RPMI7951 (cell line): ENCODE results near the gene GLTPD2. TPM values are rescaled to one million over a fixed set of nuclear protein-coding genes. Genes with fewer than 3 reads are reported as not detected.
A peak's percentile ranks its signal among the peaks of the same experiment; 100 is the strongest.

Experiments used
- DNase-seq: peaks from one replicate; pipeline ENCODE4 v3.0.0-alpha.2; 2012; ENCODE audit warnings: low read depth
- total RNA-seq: library from RNA; depleted of rRNA; stranded (reverse); fragments of >200 nt; shearing (Covaris generic); gene quantifications from 2 replicates; pipeline ENCODE4 v1.2.3, GENCODE V29; 2014

GLTPD2 gene
- total RNA-seq, 1 experiment from 2014 or later, result not detected

DNA sequence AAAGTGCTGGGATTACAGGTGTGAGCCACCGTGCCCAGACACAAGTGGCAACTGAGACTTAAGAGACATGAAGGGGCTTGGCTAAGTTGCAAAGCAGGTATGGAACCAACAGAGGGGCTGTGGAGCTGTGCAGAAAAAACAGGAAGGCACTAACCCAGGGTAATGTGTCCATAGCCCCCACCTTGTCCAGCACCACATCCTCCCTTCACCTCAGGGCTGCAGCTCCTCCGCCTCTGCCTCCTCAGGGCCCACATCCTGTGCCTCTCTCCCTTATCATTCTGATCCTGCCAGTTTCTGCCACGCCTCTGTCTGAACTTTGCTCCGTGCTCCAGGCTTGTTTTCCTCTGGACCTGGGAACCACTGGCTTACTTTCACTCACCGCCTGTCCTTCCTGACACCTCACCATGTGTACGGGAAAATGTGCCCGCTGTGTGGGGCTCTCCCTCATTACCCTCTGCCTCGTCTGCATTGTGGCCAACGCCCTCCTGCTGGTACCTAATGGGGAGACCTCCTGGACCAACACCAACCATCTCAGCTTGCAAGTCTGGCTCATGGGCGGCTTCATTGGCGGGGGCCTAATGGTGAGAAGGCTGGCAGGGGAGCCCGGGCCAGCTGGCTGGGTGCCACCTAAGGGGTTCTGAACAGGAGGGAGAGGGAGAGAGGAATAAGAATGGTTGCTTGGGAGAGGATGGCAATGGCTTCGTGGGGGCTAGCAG lies 17.1 kb upstream of the GLTPD2 start, which contains the start of gene TM4SF5:
TM4SF5 (plus strand) TSS at position 368 of the 716 bp plus-strand sequence; CDS start at position 405, 37 bp downstream.
- DNase-seq, result no peak

DNA sequence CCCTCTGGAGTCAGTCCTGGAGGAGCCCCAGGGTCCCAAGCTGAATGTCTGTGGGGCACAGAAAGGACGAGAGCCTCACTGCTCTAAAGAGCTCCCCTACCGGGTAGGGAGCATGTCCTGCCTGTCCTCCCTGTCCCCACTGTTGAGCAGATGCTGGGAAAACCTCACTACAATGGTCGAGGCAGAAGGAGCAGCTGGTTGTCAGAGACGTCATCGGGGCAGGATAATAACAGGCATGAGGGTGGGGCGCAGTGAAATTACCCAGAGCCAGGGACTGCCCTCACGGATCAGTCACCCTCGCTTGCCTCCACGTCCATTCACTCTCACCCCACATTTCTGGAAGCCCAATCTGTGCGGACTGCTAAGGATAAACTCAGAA lies 16.5 kb upstream of the GLTPD2 start:
- DNase-seq, result no peak

DNA sequence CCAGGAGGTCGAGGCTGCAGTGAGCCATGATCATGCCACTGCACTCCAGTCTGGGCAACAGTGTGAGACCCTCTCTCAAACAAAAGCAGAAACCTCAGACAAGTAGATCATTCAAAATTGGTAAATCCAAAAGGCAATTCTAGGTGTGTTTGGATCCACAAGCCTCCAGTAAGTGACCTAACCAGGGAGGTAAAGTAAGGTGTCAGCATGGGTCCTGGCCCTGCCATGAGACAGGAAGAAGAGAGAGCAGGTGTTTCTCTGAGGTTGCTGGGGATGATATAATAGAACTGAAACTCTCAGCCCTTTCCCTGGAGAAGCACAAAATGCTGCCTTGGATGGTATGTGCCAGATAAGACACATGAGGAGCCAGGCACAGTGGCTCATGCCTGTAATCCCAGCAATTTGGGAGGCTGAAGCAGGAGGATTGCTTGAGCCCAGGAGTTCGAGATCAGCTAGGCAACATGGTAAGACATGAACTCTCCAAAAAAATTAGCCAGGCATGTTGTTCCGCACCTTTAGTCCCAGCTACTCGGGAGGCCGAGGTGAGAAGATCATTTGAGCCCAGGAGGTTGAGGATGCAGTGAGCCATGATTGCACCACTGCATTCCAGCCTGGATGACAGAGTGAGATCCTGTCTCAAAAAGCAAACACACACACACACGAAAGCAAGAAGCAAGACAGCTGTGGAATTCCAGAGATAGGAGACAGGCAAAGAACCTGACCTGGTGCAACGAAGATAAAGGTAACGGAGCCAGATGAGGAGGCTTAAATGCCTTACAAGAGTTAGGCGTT lies 10.6 kb upstream of the GLTPD2 start:
- DNase-seq, result no peak

DNA sequence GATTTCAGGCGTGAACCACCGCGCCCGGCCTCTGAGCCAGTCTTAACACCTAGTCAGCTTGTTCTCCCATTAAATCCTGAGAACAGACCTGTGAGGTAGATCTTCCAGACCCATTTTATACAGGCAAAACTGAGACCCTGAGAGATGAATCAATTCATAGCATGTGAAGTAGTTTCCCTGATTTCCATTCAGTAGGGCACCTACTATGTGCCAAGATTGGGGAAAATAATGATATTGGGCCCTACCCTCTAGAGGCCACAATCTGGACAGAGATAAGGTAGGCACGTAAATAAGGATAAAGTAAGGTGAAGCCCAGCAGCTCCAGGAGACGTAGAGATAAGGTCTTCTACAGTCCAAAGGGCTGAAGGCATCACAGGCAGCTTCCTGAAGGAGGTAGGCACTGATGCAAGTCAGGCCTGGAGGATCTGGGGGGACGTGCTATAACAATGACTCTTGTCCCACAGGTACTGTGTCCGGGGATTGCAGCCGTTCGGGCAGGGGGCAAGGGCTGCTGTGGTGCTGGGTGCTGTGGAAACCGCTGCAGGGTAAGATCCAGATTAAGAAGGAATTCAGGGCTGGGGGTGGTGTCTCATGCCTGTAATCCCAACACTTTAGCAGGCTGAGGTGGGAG lies 8.3 kb upstream of the GLTPD2 start:
- no peak for DNase-seq

DNA sequence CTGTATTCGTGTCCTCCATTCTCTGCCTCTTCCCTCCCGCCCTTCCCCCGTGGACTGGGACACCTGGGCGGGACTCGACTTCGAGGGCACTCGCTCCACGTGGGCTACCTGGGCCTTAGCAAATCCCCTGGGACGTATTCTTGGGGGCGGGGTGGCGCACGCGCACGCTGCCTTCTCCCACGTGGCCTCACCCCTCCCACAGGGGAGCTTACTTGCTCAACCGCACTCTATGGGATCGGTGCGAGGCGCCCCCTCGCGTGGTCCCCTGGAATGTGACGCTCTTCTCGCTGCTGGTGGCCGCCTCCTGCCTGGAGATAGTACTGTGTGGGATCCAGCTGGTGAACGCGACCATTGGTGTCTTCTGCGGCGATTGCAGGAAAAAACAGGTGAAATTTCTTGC lies 6.1 kb upstream of the GLTPD2 start:
- DNase-seq, result no peak

DNA sequence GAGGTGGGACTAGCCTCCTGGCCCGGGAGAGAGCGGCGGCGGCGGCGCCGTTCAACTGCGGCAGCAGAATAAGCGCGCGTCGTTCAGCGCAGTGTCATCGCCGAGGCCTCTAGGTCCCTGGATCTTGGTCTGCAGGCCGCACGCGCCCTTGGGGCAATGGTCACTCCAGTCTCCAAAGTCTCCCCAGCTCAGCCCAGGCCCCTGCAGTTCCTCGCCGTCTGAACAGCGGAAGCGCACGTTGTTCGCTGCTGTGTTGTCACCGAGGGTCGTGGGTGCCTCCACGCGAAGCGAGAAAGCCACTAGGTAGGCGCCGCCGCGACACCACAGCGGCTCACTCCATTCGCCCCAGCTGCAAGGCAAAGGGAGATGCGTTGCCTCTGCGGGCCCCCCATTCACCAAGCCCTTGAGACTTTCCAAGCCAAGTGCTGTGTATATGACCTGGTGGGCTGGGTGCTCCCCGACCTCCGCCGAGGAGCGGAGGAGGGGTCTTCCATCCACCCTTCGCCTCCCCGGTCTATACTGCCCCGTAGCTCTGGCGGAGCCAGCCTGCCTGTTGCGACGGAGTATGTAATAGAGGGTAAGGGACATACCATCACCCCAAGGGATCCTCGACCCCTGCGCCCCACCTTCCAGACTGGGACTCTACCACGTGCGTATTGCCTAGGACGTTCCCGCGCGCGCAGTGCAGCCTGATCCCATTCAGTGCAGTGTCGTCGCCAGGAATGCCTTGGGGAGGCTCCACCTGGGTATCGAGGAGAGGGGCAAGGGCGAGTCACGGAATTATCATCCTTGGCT lies 3.3 kb upstream of the GLTPD2 start:
- no peak for DNase-seq

DNA sequence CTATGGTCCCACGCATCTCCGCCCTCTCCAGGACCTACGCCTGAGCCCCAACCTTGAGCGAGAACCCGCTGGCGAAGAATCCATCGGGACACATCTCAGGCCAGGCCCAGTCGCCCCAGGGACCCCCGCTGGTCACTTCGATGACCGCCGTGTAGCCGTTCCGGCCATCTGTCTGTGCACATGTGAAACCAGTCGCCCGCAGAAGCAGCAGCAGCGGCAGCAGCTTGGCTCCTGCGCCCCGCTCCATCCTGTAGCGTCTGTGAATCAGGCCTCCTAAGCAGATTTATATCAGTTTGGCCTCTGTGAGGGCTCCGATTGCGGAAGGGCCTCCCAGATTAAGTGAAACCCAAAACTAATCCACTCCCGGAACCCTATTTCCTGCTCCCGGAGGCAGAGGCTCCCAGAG lies 2.7 kb upstream of the GLTPD2 start, which contains the start of gene VMO1:
VMO1 (minus strand) TSS at position 259 of the 406 bp plus-strand sequence; CDS start at position 247, 12 bp downstream.
- peak; percentile 51 for DNase-seq

DNA sequence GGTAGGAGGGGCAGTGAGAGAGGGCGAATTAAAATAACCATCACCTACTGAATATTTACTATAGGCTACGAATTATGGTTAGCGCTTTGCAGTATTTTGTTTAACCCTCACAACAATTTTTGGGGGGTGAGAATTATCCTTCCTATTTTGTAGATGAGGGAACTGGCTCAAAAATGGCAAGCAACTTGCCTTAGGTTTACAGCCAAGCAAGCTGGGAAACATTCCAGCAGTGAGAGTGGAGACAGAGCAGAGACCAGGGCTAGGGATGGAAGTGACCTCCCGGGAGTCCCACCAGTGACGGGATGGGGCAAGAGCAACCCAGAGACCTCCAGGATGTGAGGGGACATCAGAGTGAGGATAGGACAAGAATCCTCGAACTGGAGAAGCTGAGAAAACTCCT lies 2.2 kb upstream of the GLTPD2 start:
- no peak for DNase-seq

DNA sequence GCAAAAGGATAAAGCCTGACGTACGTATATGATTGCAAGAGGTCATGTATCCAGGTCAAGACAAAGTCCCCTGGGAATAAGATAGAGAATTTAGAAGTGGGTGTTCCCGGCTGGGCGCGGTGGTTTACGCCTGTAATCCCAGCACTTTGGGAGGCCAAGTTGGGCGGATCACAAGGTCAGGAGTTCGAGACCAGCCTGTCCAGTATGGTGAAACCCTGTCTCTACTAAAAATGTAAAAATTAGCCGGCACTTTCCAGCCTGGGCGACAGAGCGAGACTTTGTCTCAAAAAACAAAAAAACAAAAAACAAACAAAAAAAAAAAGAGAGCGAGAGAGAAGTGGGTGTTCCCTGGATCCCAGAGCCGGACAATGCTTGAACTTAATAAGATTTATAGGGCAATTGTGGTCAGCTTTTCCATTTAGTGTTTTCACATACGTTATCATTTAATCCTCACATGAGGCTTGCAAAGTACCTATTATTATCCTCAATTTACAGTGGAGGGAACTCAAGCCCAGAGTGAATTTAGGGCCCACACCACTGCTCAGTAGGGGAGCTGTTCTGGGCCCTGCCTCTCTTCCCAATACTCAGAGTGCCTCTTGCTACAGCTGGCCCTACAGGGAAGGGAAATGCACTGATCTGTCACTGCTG lies 481 bp upstream of the GLTPD2 start:
- DNase-seq, result no peak

DNA sequence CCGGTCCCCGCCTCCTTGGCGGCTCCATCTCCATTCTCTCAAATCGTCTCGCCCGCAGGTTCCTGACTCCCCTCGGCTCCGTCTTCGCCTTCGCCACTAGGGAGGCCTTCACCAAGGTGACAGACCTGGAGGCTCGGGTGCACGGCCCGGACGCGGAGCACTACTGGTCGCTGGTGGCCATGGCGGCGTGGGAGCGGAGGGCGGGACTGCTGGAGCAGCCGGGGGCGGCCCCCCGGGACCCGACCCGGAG lies 862 bp downstream of the GLTPD2 start:
- DNase-seq, result no peak

DNA sequence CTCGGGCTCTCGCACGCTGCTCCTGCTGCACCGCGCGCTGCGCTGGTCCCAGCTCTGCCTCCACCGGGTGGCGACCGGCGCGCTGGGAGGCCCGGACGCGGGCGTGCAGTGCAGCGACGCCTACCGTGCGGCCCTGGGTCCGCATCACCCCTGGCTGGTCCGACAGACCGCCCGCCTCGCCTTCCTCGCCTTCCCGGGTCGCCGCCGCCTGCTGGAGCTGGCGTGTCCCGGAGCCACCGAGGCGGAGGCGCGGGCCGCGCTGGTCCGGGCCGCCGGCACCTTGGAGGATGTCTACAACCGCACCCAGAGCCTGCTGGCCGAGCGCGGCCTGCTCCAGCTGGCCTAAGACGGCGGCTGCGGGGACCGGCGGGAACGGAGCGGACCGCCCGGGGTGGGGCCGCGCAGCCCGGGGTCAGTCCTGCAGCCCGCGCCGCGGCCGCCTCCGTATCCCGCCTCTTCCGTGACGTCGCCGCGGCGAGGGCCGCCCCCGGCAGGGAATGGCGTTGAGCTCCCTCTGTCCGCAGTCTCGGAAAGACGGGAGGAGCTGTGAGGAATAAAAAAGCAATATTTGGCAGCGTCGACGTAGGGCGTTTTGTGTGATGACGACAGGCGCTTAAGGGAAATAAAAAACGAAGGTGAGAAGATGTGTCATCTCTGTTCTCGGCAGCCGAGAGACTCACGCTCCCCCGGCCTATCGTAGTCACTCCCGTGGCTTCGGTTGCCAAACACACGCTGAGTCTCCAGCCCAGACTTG lies 1.4 kb downstream of the GLTPD2 start:
- DNase-seq, result peak; percentile 85

DNA sequence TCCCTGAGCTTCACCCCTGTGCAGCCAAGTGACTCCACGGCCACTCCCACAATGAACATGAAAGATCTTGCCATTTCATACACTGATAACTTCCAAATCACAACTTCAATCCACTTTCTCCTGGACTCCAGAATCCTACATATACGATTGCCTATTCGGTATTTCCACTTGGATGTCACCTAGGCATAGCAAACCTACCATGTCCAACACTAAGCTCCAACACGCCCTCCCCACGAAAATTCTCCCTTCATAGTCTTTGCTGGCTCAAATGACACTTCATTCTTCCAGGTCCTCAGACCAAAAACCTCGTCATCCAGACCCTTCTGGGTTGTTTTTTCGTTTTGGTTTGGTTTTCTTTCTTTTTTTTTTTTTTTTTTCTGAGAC lies 1.9 kb downstream of the GLTPD2 start:
- no peak for DNase-seq

DNA sequence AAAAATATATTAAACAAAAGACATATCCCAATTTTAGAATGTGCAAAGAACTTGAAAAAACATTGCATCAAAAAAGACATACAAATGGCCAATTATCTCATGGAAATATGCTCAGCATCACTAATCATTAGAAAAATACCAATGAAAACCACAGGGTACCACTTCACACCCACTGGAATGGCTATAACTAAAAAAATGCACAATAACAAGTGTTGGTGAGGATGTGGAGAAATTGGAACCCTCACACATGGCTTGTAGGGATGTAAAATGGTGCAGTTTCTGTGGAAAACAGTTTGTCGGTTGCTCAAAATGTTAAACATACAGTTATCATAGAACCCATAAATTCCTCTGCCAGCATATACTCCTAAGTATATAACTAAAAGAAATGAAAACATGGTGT lies 6.4 kb downstream of the GLTPD2 start:
- no peak for DNase-seq

DNA sequence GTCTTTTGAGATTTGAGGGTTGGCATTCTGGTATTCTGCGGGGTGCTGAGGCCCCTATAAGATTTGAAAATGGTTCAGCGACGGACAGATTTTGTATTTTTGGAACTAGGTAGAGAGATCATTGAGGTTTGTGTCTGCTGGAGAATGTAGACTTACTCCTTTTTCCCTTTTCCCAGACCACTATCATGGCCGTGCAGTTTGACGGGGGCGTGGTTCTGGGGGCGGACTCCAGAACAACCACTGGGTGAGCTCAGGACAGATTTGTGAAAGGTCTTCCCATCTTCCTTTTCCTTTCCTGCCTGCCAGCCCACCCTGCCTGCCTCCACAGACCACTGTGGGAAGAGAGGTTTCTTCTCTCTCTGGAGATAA lies 7.8 kb downstream of the GLTPD2 start:
- peak; percentile 39 for DNase-seq

DNA sequence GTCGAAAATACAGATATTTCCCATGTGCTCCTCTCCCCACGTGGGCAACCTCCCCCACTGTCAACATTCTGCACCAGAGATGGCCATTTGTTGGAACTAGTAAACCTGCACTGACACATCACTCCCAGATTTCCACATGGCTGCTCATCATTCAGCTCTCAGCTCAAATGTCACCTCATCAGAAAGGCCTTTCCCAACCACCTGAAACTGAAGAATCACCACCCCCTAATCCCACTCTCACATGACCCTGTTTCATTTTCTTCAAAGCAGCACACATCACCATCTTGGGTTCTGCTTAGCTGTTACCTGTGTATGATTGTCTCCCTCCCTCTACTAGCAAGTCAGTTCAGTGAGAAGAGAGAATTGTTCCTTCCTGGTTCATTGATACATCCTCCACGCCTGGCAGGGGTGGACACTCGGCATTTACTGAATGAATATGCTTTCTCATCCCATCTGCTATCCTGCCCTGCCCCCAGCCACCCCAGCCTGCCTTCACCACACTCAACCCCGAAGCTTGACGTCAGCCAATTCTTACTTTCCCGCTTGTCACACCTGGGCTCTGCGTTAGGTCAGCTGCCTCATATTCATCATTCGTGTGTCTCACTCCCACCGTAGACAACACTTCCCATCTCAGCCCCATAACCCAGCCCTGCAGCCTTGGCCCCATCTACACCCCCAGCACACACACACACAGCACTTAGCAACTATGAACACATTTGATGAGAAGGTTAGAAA lies 11.9 kb downstream of the GLTPD2 start:
- DNase-seq, result no peak

DNA sequence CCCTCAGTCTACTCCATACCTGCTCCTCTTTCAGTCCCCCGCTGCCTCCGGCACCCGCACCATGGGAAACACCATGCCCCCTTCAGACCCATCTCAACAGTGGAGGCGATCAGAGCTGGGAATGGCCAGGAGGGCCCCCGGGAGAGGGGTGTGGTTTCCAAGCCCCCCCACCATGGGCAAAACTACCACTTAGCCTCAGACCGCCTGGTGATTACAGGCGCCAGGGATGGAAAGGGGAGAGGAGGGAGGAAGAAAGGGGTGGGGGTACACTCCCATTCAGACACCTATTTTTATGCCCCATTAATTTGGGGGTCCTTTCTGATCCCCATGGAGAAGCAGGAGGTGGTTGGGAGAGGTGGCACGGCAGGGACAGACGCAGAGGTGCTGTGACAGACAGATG lies 13.5 kb downstream of the GLTPD2 start, which contains the start of gene C17orf114:
C17orf114 (minus strand) TSS at position 101 of the 400 bp plus-strand sequence.
- DNase-seq, result no peak

DNA sequence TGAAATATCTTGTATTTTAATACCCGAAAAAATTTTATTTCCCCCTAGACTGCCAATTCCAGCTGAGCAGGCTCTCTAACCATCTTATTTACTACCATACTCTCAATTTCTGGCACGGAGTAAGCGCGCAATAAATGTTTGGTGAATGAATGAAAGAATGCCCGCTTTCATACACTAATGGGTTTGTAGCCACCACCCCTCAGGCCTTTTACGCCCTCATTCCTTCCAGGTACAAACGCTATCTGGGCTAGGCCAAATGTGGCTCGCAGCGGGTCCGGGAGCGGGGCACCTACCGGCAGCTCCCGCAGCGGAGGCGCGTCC lies 17.7 kb downstream of the GLTPD2 start:
- peak; percentile 12 for DNase-seq

DNA sequence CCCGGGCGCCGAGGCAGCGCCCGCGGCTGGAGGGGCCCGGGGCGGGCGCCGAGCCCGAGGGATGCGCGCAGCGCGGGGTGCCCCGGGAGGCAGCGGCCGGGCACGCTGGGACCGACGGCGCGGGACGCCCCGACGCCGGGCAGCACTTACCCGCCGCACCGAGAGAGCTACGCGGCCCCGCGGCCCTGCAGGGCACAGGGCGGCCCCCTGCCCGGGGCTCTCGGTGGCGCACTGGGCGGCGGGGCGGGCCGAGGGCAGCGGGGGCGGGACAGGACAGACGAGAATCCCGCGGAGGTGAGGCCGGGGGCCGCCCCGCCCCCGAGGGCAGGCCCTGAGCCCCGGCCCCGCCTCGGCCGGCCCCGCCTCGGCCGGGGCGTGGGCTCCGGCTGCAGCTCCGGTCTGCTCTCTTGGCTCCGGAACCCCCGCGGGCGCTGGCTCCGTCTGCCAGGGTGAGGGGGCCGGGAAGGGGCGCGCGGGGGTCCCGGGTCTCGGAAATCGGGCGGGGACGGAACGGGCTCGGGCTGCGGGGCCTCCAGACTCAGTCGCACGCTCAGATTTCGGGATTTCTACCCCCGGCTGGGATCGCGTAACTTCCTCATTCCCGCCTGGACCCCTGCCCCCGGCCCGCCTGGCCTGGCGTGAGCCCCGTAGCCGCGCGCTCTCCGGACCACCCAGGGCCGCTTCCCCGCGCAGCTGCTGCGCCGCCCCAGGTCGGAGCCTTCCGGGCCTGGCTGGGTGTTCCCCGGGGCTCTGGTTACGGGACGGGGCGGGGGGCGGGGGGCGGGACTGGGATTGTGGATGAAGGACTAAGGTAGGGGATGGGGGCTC lies 18.2 kb downstream of the GLTPD2 start, which contains the start of gene PLD2:
PLD2 (plus strand) TSS at position 376 of the 828 bp plus-strand sequence. CDS start 621 bp downstream, outside the sequence.
- peak; percentile 80 for DNase-seq
